Loucy (cell line): ENCODE data around the gene ACOXL.

ENCODE experiments used
- H2AFZ ChIP-seq: fragments of 200-600 bp; sonication (generic); 2 replicates; pipeline ENCODE4 v1.6.0; 2016; ENCODE audit warnings: antibody characterized with exemption, mild to moderate bottlenecking, low read length, moderate library complexity
- H3F3A ChIP-seq: fragments of 200-600 bp; 2 replicates; pipeline ENCODE4 v1.6.0; 2016; ENCODE audit warnings: antibody characterized with exemption, low read depth, mild to moderate bottlenecking
- H3K27me3 ChIP-seq: fragments of 200-600 bp; sonication (generic); 2 replicates; pipeline ENCODE4 v1.6.1; 2014; ENCODE audit warnings: low read length, mild to moderate bottlenecking; ENCODE audit not compliant: insufficient read depth, poor library complexity, severe bottlenecking
- H3K36me3 ChIP-seq: fragments of 200-600 bp; sonication (generic); 2 replicates; pipeline ENCODE4 v1.6.1; 2016; ENCODE audit warnings: low read length; ENCODE audit not compliant: insufficient read depth
- H3K4me1 ChIP-seq: fragments of 200-600 bp; sonication (generic); 2 replicates; pipeline ENCODE4 v1.5.1; 2014; ENCODE audit warnings: low read length, mild to moderate bottlenecking; ENCODE audit not compliant: insufficient read depth, poor library complexity, severe bottlenecking
- H3K4me2 ChIP-seq: fragments of 200-600 bp; sonication (generic); 2 replicates; pipeline ENCODE4 v1.6.0; 2014; ENCODE audit warnings: antibody characterized with exemption, low read length, low read depth, mild to moderate bottlenecking; ENCODE audit not compliant: poor library complexity, severe bottlenecking
- H3K4me3 ChIP-seq: fragments of 200-600 bp; sonication (generic); 2 replicates; pipeline ENCODE4 v1.5.1; 2014; ENCODE audit warnings: low read length, mild to moderate bottlenecking, mixed read lengths; ENCODE audit not compliant: poor library complexity, severe bottlenecking
- H3K79me2 ChIP-seq: fragments of 200-600 bp; sonication (generic); 2 replicates; pipeline ENCODE4 v1.6.1; 2014; ENCODE audit warnings: low read length; ENCODE audit not compliant: insufficient read depth
- H3K9ac ChIP-seq: fragments of 200-600 bp; sonication (generic); 2 replicates; pipeline ENCODE4 v1.6.0; 2014; ENCODE audit warnings: mild to moderate bottlenecking, low read depth, low read length, moderate library complexity; ENCODE audit not compliant: poor library complexity, severe bottlenecking
- H3K9me2 ChIP-seq: fragments of 200-600 bp; sonication (generic); replicated peaks from 2 replicates; pipeline ENCODE4 v1.6.1; 2016; ENCODE audit warnings: low read depth, low read length, mixed read lengths
- H3K9me3 ChIP-seq: fragments of 200-600 bp; sonication (generic); 2 replicates; pipeline ENCODE4 v1.6.1; 2014; ENCODE audit warnings: mild to moderate bottlenecking, antibody characterized with exemption, low read length, low read depth; ENCODE audit not compliant: insufficient read depth
- H4K20me1 ChIP-seq: fragments of 200-600 bp; sonication (generic); 2 replicates; pipeline ENCODE4 v1.6.0; 2014; ENCODE audit warnings: antibody characterized with exemption, low read length, mild to moderate bottlenecking; ENCODE audit not compliant: insufficient read depth, poor library complexity, severe bottlenecking
- EZH2phosphoT487 ChIP-seq: fragments of 200-600 bp; IDR thresholded peaks from 2 replicates; pipeline ENCODE4 v1.6.1; 2018; ENCODE audit warnings: antibody characterized with exemption, mild to moderate bottlenecking, moderate library complexity, borderline replicate concordance
- TF ChIP-seq, protein P1 (sequence below): fragments of 200-600 bp; sonication (generic); conservative IDR thresholded peaks from 2 replicates; pipeline ENCODE4 v1.5.1; 2014; ENCODE audit warnings: mild to moderate bottlenecking, antibody characterized with exemption, low read length

The ACOXL gene

DNA sequence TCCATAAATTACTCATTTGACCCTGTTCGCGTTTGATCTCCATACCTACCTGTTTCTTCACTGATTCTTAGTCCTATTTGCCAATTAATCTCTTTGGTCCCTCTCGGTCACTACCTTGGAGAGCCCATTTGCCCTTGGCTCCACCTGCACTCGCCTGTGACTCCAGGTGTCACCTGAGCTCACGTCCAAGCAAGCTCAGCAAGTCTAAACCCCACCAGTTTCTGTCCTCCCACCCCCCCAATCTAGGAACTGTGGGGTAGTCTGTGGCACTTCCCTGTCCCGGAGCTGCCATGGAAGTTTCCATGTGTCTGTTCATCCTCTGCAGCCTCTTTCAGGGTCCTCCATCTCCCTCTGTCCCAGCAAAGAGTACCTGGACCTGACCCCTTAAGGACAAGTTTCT is 320.2 kb downstream of the ACOXL start:
- Histone ChIP-seq H3K9me3 (no peaks in the 10 kb centered on the region), H3K36me3 (no peaks in the 10 kb centered on the region), H3K27me3 (no peaks in the 10 kb centered on the region), H3K4me3 (no peak overlapping the region), H3F3A (no peaks in the 10 kb centered on the region), H3K4me1 (peaks cover 37% of the 10 kb centered on the region), H2AFZ (no peak overlapping the region), H3K9me2 (no peaks in the 10 kb centered on the region), H4K20me1 (no peaks in the 10 kb centered on the region), H3K79me2 (no peaks in the 10 kb centered on the region), H3K9ac (no peak overlapping the region), H3K4me2 (no peak overlapping the region)
- TF ChIP-seq, protein P1, sequence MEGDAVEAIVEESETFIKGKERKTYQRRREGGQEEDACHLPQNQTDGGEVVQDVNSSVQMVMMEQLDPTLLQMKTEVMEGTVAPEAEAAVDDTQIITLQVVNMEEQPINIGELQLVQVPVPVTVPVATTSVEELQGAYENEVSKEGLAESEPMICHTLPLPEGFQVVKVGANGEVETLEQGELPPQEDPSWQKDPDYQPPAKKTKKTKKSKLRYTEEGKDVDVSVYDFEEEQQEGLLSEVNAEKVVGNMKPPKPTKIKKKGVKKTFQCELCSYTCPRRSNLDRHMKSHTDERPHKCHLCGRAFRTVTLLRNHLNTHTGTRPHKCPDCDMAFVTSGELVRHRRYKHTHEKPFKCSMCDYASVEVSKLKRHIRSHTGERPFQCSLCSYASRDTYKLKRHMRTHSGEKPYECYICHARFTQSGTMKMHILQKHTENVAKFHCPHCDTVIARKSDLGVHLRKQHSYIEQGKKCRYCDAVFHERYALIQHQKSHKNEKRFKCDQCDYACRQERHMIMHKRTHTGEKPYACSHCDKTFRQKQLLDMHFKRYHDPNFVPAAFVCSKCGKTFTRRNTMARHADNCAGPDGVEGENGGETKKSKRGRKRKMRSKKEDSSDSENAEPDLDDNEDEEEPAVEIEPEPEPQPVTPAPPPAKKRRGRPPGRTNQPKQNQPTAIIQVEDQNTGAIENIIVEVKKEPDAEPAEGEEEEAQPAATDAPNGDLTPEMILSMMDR: no peak

DNA sequence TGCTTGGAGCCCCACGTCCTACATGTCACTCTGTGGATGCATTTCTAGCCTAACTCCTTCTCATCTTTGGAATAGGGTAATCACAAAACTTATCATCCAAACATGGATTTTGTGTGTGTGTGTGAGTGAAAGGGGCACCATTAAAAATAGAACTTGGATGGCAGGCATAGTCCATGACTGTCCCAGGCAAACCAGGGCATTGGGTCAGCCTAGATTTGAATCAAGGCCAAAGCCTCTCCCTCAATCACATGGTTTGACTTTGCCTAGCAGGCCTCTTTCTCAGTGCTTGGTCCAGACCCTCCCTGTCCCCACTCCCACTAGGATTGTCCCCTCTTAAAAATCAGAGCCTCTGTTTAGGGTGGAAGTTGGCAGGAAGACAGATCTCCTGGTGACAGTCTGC is 320.9 kb downstream of the ACOXL start:
- no peaks in the 10 kb centered on the region for H3K79me2 ChIP-seq
- H3K4me3 ChIP-seq: no peak overlapping the region
- no peaks in the 10 kb centered on the region for H3K9me3 ChIP-seq
- no peak overlapping the region for H3K4me2 ChIP-seq
- no peaks in the 10 kb centered on the region for H4K20me1 ChIP-seq
- no peaks in the 10 kb centered on the region for H3K9me2 ChIP-seq
- H3F3A ChIP-seq: no peaks in the 10 kb centered on the region
- H3K4me1 ChIP-seq: peaks cover 37% of the 10 kb centered on the region
- no peak for TF ChIP-seq EZH2phosphoT487
- TF ChIP-seq, protein P1: no peak
- no peaks in the 10 kb centered on the region for H3K36me3 ChIP-seq
- H3K27me3 ChIP-seq: no peaks in the 10 kb centered on the region
- no peak overlapping the region for H2AFZ ChIP-seq
- H3K9ac ChIP-seq: no peak overlapping the region

DNA sequence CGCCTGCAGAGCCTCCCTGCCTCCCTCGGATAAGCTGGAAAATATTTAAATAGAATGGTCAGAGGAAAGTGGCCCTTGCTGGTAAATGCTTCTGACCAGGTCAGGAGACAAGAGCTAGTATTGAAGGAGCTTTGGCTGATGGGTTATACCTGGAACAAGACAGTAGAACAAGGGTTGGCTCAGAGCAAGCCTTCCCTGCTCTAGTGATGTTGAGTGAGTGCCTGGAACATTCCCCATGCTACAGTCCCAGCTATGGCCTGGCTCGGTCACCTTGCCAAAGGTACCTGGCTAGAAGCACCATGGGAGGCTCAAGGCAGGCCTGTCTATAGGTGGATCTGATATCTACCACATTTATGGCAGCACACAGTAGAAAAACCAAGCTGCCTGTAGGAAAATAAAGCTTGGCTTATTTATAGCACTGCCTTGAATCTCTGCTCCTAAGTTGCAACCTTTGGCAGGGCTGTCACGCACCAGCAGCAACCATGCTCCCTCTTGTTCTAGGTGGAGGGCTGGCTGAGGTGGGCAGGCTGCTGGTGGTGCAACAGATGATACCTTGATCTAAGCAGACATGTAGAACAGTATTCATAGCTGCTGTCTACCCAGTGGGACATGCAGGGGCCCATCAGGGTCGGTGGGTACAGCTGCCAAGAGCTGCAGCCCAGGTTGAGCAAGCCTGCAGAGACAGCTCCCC is 321.6 kb downstream of the ACOXL start:
- H3K4me1 ChIP-seq: peaks cover 33% of the 10 kb centered on the region
- H3K9me2 ChIP-seq: no peaks in the 10 kb centered on the region
- H3K9me3 ChIP-seq: no peaks in the 10 kb centered on the region
- H2AFZ ChIP-seq: no peak overlapping the region
- no peak overlapping the region for H3K9ac ChIP-seq
- H3K79me2 ChIP-seq: no peaks in the 10 kb centered on the region
- no peaks in the 10 kb centered on the region for H4K20me1 ChIP-seq
- H3K4me2 ChIP-seq: no peak overlapping the region
- H3K4me3 ChIP-seq: no peak overlapping the region
- no peaks in the 10 kb centered on the region for H3F3A ChIP-seq
- no peaks in the 10 kb centered on the region for H3K27me3 ChIP-seq
- TF ChIP-seq EZH2phosphoT487: no peak
- TF ChIP-seq, protein P1: no peak
- no peaks in the 10 kb centered on the region for H3K36me3 ChIP-seq
